NCI-H2107 (cell line): Measurements from ENCODE around the gene CHMP6.
A peak's percentile ranks its signal among the peaks of the same experiment; 100 is the strongest.

Experiments
- DNase-seq: peaks from one replicate; lab custom pipeline; 2025; lab: John Stamatoyannopoulos, UW

CHMP6 gene

GRCh38 chr17:80956321-80957190 lies 35.1 kb upstream of the CHMP6 start:
- no peak for DNase-seq

GRCh38 chr17:80957461-80957941 lies 34.1 kb upstream of the CHMP6 start:
- DNase-seq: no peak

GRCh38 chr17:80959330-80960036 lies 32.2 kb upstream of the CHMP6 start:
- peak; percentile 8 for DNase-seq

- no peak for DNase-seq
Observed at GRCh38 chr17:80960037-80960796, 31.4 kb upstream of the CHMP6 start.

DNA sequence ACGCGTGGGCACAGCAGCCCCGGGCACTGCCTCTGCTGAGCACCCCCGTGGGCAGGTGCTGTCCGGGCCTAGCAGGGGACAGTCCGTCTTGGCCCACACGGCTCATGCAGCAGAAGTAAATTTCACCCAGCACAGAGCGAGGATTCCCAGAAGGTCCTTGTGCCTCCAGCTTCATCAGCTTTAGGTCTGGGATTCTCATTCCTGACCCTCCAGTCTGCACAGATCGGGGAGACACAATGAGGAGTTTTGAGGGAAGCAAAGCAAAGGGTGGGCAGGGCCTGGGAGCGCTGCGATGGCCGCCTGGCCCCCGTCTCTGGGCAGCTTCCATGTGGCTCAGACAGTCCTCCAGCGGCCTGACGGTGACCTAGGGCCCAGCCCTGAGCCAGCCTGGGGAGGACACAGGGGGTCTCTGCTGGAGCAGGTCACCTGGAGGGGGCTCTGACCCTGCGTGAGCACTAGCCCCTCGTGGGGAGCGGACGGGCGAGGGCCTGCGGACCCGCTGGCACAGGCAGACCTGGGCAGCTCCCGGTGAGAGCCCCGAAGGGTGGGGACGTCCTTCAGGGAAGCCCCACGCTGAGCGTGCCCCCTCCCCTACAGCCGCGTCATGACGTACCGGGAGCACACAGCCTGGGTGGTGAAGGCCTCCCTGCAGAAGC lies 30.7 kb upstream of the CHMP6 start:
- no peak for DNase-seq

- DNase-seq: peak; percentile 8
Observed at GRCh38 chr17:80961541-80962330, 29.9 kb upstream of the CHMP6 start.

GRCh38 chr17:80962356-80963329 lies 29.0 kb upstream of the CHMP6 start:
- DNase-seq: no peak

GRCh38 chr17:80963812-80964543 lies 27.7 kb upstream of the CHMP6 start:
- DNase-seq: peak; percentile 31

DNA sequence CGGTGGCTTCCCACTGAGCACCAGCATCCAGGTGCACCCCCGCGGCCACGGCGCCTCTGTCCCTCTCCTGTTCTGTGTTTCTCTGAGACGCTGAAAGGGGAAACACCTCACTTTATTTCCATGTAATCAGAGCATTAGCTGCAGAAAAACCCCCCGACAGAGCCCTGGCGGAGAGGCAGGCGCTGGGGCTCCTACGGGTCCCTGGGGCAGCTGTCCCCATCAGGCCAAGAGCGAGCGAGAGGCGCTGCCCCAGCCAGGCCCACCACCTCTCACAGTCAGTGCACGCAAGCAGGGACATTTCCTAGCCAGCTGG lies 27.1 kb upstream of the CHMP6 start:
- DNase-seq: no peak

GRCh38 chr17:80964859-80965580 lies 26.6 kb upstream of the CHMP6 start:
- DNase-seq: no peak

- no peak for DNase-seq
Observed at GRCh38 chr17:80965606-80966005, 26.0 kb upstream of the CHMP6 start.

DNA sequence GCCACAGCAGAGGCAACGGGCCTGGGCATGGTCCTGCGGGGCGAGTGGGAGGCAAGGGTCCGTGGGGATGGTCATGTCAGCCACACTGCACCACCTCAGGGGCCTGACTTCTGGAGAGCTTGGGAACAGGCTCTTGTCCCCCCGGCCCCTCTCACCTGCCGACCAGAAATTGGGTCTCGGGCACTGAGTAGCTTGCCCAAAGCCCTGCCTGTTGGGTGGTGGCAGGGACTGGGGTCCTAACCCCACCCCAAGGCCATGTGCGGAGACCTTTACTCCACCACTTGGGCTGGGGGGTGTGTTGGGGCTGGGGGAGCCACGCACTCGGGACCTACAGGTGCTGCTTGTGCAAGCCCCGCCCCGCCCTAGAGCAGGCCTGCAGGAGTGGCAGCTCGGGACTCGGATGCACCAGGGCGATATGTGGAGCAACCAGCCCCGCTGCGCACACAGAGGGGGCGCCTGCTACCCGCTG lies 24.2 kb upstream of the CHMP6 start:
- no peak for DNase-seq

GRCh38 chr17:80968602-80969029 lies 23.0 kb upstream of the CHMP6 start:
- no peak for DNase-seq

DNA sequence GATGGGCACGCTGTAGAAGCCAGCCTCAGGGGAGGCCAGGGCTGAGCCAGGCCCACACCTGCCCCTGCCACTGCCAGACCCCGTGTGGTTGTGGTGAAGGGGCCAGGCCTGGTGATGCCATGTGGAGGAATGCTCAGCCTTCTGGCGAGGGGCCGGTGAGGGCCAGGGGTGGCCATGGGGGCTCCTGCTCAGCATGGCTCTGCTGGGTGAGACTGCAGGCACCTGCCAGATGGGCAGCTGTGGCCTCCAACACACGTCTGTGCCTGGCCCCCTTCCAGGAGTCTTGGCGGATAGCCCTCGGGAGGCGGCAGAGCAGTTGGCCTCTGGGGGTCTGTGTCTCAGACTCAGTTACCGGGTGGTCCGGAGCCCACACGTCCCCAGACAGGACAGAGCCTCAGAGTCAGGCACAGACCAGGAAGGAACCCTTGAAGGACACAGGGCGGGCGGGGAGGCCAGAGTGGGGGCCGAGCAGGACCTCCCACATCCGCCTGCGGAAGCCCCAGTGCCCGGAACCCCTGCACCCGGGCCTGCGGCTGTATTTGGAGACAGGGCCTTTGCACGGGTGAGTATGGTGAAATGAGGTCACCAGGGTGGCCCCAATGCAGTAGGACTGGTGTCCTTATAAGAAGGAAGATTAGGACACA lies 22.5 kb upstream of the CHMP6 start:
- DNase-seq: no peak

DNA sequence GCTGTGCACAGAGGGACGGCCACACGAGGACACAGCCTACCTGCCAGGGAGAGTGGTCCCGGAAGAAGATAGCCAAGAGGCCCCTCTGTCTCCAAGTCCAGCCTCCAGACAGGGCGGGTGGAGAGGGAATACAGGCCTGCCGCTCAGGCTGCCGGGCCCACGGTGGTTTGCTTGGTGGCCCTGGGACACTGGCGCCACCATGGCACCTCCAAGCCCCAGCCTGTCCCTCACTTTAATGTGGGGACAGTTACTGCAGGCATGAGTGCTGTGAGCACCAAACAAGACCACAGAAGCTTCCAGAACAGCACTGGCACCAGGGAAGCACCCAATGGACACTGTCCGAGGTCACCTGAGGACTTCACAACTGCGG lies 22.0 kb upstream of the CHMP6 start:
- no peak for DNase-seq

DNA sequence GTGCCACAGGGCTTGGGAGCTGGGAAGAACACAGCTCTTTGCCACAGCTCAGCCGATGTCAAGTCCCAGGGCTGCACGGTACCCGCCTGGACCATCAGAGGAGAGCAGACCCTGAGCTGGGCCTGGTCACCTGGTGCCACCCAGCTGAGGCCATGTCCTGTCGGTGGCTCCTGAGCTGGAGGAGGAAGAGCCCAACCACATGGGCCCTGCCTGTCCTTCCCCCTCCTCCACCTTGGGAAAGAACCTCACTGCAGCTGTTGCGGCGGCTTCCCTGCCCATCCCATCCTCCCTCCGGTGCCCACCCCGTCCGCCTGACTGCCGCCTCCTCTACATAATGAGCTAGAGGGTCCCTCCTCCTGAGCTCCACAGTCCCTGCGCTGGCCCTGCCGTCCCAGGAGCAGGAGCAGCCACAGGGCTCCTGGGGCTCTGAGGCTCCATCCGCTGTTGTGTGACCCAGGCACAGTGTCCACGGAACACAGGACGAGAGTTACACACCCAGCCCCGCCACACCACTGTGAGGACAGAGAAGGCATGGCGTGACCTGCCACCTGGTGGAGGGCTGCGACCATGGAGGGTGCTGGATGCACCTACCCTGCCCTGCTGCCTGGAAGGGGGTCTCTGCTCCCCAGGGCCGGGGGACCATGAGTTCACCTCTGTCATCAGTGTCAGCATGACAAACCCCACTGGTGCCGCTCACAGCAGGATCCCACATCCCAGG lies 21.4 kb upstream of the CHMP6 start:
- peak; percentile 27 for DNase-seq
